Urinary bladder (tissue), 4 donors: ENCODE results near the gene PXMP2. TPM values are rescaled to one million over a fixed set of nuclear protein-coding genes. Genes with fewer than 3 reads are reported as not detected.
A peak's percentile ranks its signal among the peaks of the same experiment; 100 is the strongest.
"Not testable (repeated sequence)": the region's sequence is repeated elsewhere in the genome, so short reads cannot be mapped to it uniquely, and the experiment has no call there.

Experiments used
- DNase-seq: peaks from one replicate; pipeline ENCODE4 v3.0.0-alpha.2; 2015; ENCODE audit errors: extremely low spot score
- H3K27ac ChIP-seq: one replicate; pipeline ENCODE4 v1.5.1; 2013; ENCODE audit warnings: low read depth, mild to moderate bottlenecking, moderate library complexity
- H3K36me3 ChIP-seq: one replicate; pipeline ENCODE4 v1.6.1; 2013; ENCODE audit warnings: mild to moderate bottlenecking, moderate library complexity; ENCODE audit not compliant: insufficient read depth
- H3K4me1 ChIP-seq: one replicate; pipeline ENCODE4 v1.6.1; 2013; ENCODE audit warnings: mild to moderate bottlenecking, moderate library complexity; ENCODE audit not compliant: insufficient read depth
- H3K4me3 ChIP-seq: one replicate; pipeline ENCODE4 v1.5.1; 2013; ENCODE audit warnings: low read depth, low read length
- WGBS: extraction: QIAGEN DNeasy Blood & Tissue Kit; methylation state at CpG from one replicate; pipeline ENCODE4 v1.1.7; 2013; 5-methylcytosine and 5-hydroxymethylcytosine counted together
- polyA plus RNA-seq: library from polyadenylated mRNA; stranded (reverse); fragments of 200-250 nt; gene quantifications from one replicate; pipeline ENCODE4 v1.2.3, GENCODE V29; 2013
- total RNA-seq: library from RNA; depleted of rRNA; stranded (reverse); fragments of >200 nt; gene quantifications from one replicate; pipeline ENCODE4 v1.2.3, GENCODE V29; 2014
- donor health status: healthy with polysubstance abuse.
- donor health status: healthy.

PXMP2 gene
- total and polyA plus RNA-seq, 2 donors = 17.4 to 31.2 TPM

DNA sequence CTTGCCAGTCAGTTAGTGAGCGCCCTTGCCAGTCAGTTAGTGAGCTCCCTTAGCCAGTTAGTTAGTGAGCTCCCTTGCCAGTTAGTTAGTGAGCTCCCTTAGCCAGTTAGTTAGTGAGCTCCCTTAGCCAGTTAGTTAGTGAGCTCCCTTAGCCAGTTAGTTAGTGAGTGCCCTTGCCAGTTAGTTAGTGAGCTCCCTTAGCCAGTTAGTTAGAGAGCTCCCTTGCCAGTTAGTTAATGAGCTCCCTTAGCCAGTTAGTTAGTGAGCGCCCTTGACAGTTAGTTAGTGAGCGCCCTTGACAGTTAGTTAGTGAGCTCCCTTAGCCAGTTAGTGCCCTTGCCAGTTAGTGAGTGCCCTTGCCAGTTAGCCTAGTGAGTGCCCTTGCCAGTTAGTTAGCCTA, 7.5 kb downstream of the PXMP2 start:
- not testable (repeated sequence) for H3K36me3 ChIP-seq, H3K27ac ChIP-seq, DNase-seq, H3K4me3 ChIP-seq, H3K4me1 ChIP-seq
- 97% methylated on average over 3 of the region's 3 CpGs for WGBS

DNA sequence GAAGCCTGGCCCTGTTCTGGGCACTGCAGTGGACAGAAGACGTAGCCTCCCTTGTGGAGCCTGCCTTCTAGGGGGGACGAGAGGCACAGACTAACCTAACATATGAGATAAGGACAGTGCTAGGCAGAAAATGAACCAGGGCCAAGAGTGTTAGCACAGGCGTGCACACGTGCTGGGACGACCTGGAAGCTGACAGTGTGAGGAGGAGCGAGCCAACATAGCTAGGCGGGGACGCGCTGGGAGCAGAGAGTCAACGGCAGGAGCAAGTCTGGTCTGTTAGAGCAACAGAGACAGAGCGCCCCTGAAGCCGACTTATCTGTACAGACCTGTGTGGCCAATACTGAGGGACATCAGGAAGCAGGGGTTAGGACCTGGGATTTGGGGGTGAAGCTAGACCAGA, 8.0 kb downstream of the PXMP2 start:
- H3K27ac ChIP-seq = no peak overlapping the region
- no peaks in the 10 kb centered on the region for H3K36me3 ChIP-seq
- no peak for DNase-seq
- no peaks in the 10 kb centered on the region for H3K4me1 ChIP-seq
- no peak overlapping the region for H3K4me3 ChIP-seq
- WGBS = 86% methylated on average over 12 of the region's 12 CpGs

DNA sequence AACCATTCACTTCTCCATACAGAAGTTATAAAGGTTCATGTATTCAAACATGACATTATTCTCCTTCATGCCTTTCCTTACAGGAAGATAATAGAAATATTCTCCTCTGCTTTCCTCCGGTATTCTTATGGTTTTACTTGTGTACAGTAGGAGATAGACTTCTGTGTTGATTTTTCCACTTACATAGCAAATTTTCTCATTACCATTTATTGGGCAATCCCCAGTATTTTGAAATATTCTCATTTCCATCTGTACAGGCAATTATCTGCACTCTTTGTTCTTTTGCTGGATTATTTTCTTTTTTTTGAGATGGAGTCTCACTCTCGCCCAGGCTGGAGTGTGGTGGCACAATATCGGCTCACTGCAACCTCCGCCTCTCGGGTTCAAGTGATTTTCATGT, 11.0 kb downstream of the PXMP2 start:
- Histone ChIP-seq H3K4me1 (no peaks in the 10 kb centered on the region), H3K27ac (no peak overlapping the region), H3K36me3 (no peaks in the 10 kb centered on the region), H3K4me3 (no peak overlapping the region)
- 87% methylated on average over 5 of the region's 5 CpGs for WGBS
- no peak for DNase-seq

DNA sequence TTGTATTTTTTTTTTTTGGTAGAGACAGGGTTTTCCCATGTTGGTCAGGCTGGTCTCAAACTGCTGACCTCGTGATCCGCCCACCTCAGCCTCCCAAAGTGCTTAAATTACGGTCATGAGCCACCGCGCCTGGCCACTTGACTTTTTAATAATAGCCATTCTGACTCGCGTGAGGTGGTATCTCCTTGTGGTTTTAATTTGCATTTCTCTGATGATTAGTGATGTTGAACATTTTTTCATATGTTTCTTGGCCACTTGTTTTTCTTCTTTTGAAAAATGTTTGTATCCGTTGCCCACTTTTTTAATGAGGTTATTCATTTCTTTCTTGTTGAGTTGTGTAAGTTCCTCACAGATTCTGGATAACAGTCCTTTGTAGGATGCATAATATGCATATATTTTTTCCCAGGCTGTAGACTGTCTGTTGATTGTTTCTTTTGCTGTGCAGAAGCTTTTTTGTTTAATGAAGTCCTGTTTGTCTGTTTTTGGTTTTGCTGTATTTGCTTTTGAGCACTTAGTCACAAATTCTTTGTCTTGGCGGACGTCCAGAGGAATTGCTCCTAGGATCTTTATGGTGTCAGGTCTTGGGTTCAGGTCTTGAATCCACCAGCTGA, 12.9 kb downstream of the PXMP2 start:
- Histone ChIP-seq H3K36me3 (no peaks in the 10 kb centered on the region), H3K4me3 (no peak overlapping the region), H3K27ac (no peak overlapping the region), H3K4me1 (no peaks in the 10 kb centered on the region)
- DNase-seq = no peak
- 90% methylated on average over 10 of the region's 10 CpGs for WGBS

DNA sequence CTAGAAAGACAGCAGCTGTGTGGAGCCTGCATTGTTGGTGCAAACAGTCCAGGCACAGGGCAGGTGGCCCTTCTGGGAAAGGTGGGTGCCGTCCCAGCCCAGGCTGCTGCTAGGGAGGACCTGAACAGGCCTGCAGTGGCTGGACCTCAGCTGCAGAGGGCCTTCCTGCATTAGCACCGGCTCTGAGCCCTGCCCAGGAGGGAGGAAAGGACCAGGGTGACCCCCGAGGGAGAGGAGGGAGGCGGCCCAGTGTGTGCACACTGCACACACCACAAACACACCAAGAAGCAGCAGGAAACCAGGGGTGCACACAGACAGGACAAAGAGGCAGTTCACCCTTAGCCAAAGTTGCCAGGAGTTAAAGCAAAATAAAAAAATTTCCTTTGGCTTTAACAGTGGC, 15.3 kb downstream of the PXMP2 start:
- 69% methylated on average over 4 of the region's 4 CpGs for WGBS
- no peak for DNase-seq
- H3K4me1 ChIP-seq = no peaks in the 10 kb centered on the region
- H3K36me3 ChIP-seq = no peaks in the 10 kb centered on the region
- no peak overlapping the region for H3K4me3 ChIP-seq
- no peak overlapping the region for H3K27ac ChIP-seq

DNA sequence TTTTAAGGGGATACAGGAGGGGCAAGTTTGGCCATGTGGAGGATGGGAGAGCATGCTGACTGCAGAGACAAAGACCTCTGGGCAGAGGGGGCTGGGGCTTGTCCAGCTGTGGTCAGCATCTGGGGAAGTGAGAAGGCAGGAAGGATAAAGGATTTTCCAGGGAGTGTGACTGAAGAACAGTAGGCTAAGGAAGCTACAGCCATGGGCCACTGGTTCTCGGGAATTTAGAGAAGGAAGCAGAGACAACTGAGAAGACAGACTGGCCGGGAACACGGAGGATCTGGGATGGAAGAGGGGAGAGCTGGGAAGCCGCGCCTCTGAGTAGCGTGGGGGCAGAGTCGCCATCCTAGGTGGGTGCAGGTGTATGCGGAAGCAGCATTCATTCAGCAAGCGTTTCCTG, 16.3 kb downstream of the PXMP2 start:
- 96% methylated on average over 9 of the region's 9 CpGs for WGBS
- Histone ChIP-seq H3K36me3 (no peaks in the 10 kb centered on the region), H3K27ac (no peak overlapping the region), H3K4me3 (no peak overlapping the region), H3K4me1 (no peaks in the 10 kb centered on the region)
- DNase-seq = no peak

DNA sequence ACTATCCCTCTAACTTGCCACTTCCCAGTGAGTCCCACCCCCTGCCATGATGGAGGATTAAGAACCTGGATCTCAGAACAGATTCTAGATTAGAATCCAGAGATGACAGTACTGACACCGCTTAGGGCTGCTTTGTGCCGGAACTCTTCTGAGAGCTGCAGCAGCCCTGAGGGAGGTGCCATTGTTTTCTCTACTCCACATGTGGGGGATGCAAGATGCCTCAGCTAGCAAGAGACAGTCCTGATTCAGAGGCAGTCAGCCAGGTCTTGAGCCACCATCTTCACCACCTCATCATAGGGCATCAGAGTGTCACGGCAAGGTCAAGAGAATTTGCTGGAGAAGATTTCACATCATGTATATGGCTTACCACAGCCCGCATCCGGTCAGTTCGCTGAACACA, 19.9 kb downstream of the PXMP2 start:
- Histone ChIP-seq H3K4me1 (no peaks in the 10 kb centered on the region), H3K4me3 (no peak overlapping the region), H3K36me3 (no peaks in the 10 kb centered on the region), H3K27ac (no peak overlapping the region)
- WGBS = 94% methylated on average over 6 of the region's 6 CpGs
- no peak for DNase-seq

DNA sequence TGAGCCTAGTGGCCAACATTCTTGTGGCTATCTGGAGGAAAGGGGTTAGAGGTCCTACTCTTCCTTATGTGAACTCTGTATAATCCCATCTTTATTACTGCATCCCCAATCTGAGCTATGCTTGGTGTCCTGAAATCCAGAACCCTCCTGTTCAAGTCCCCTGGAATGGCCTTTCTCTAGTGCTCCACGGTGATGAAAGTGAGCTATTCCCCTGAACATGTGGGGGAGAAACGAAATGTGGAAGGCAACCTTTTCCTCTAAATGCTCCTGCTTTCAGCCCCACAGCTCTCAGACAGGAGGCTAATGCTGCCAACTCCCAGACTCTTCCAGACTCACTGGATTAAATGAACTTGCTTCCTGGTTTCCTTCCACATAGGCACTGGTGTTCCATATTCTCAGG, 20.8 kb downstream of the PXMP2 start:
- DNase-seq = no peak
- H3K36me3 ChIP-seq = no peaks in the 10 kb centered on the region
- 84% methylated on average over 2 of the region's 2 CpGs for WGBS
- no peaks in the 10 kb centered on the region for H3K4me1 ChIP-seq
- no peak overlapping the region for H3K27ac ChIP-seq
- no peak overlapping the region for H3K4me3 ChIP-seq

DNA sequence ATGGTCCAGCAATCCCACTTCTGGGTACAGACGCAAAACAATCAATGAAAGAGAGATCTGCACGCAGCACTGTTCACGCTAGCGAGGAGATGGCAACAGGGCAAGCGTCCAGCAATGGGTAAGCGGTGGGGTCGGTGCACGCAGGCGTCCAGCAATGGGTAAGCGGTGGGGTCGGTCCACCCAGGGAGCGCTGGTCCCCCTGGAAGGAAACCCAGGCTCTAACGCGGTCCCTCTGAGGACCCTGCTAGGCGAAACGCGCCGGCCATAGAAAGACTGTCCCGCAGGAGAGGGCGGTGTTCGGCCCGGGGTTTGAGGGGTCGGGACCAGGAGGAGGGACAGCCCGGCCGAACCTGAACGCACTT, 22.6 kb downstream of the PXMP2 start:
- H3K27ac ChIP-seq = peak overlapping the region; percentile 66
- no peak for DNase-seq
- 1% methylated on average over 26 of the region's 26 CpGs for WGBS
- H3K4me3 ChIP-seq = peak overlapping the region; percentile 100
- H3K4me1 ChIP-seq = no peaks in the 10 kb centered on the region
- H3K36me3 ChIP-seq = no peaks in the 10 kb centered on the region

DNA sequence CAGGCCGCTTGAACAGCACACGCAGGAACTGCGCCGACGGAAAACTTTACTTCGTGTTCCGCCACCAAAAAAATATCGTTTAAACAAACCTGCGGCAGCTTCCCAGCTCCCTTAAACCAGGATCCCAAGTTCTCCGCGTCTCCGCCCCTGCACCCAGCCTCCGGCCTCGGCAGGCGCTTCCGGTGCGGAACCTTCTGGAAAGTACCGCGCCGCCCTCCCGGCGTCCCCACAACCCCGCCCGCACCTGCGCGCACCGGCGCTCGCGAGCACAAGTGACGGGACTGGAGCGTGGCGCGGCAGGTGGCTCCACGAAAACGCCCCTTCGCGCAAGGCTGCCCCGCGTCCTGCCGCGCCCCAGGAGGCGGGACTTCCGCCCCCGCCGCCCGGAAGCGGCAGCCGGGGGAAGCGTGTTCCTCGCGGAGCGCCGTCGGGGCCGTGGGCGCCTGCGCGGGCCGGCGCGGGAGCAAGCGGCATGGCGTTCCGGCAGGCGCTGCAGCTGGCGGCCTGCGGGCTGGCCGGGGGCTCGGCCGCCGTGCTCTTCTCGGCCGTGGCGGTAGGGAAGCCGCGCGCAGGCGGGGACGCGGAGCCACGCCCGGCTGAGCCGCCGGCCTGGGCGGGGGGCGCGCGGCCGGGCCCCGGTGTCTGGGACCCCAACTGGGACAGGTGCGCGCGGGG, 23.2 kb downstream of the PXMP2 start, which contains the start of gene PGAM5:
Gene PGAM5, plus strand, starts transcription at position 438 of the 675 bp plus-strand sequence. Its CDS starts 35 bp downstream, at position 473.
- H3K4me3 ChIP-seq = peak within 1 kb of the TSS; percentile 100
- peak within 1 kb of the TSS; percentile 66 for H3K27ac ChIP-seq
- under 1% methylated on average over 94 of the region's 94 CpGs for WGBS
- no peaks in the 10 kb centered on the region for H3K4me1 ChIP-seq
- H3K36me3 ChIP-seq = no peaks in the 10 kb centered on the region
- DNase-seq = peak; percentile 29

DNA sequence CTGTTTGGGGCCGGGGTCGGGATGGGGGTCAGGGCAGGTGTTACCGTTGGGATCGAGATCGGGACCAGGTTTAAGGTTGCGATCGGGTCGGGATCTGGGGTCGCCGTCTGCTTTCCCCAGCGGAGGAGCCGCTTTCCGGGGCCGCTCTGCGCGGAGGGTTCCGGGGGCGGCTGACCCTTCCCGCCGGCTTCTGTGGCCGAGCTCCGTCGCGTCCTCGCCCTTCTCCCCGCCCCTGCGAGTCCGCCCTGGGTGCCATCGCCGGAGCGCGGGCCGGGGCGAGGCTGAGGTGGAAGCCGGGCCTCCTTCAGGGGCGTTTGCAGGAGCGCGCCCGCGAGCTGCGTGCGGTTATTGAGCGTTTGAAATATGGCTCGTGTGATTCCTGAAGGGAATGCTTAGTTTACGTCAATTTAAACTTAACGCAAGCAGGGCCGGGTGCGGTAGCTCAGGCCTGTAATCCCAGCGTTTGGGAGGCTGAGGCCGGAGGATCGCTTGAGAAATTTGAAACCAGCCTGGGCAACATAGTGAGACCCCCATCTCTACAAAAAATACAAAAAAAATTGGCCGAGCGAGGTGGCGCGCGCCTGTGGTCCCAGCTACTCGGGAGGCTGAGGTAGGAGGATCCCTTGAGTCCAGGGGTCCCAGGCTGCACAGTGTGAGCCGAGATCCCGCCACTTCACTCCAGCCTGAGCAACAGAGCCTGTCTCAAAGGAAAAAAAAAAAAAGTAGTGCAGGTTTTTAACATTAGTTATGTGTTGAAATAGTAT, 23.9 kb downstream of the PXMP2 start:
- Histone ChIP-seq H3K36me3 (no peaks in the 10 kb centered on the region), H3K4me3 (peak overlapping the region; percentile 100), H3K27ac (no peak overlapping the region), H3K4me1 (no peaks in the 10 kb centered on the region)
- WGBS = 8% methylated on average over 59 of the region's 59 CpGs
- DNase-seq = no peak

DNA sequence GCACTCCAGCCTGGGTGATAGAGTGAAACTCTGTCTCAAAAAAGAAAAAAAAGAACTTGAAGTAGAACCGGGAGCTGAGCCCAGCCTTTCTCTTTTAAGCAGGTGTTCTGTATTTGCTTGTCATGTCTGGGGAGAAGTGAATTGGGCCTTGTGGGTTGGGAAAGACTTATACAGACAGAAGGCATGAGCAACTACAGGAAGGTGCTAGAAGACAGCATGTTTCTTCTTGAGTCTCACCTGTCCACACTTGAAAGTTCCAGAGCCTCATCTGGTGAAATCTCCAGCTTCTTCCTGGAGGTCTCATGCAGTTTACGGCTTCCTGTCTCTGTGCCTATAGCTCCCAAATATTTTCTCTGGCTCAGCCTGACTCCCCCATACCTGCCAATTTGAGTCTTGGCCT, 25.7 kb downstream of the PXMP2 start:
- 77% methylated on average over 2 of the region's 2 CpGs for WGBS
- Histone ChIP-seq H3K4me1 (no peaks in the 10 kb centered on the region), H3K4me3 (no peak overlapping the region), H3K36me3 (peaks cover 6% of the 10 kb centered on the region), H3K27ac (no peak overlapping the region)
- DNase-seq = no peak

DNA sequence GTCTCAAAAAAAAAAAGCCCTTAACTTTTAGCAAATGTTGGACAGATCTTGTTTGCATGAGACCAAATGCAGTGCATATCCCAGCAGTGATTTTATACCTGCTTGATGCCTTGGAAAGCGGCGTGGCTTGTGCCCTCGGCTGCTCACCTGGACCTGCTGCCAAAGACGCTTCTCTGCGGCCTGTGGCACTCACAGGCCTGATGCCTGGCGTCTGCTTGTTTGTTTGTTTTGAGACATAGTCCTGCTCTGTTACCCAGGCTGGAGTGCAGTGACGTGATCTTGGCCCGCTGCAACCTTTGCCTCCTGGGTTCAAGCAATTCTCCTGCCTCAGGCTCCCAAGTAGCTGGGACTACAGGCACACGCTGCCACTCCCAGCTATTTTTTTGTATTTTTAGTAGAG, 28.5 kb downstream of the PXMP2 start:
- Histone ChIP-seq H3K36me3 (peaks cover 6% of the 10 kb centered on the region), H3K4me3 (no peak overlapping the region), H3K4me1 (no peaks in the 10 kb centered on the region), H3K27ac (no peak overlapping the region)
- DNase-seq = no peak
- WGBS = 87% methylated on average over 9 of the region's 9 CpGs

DNA sequence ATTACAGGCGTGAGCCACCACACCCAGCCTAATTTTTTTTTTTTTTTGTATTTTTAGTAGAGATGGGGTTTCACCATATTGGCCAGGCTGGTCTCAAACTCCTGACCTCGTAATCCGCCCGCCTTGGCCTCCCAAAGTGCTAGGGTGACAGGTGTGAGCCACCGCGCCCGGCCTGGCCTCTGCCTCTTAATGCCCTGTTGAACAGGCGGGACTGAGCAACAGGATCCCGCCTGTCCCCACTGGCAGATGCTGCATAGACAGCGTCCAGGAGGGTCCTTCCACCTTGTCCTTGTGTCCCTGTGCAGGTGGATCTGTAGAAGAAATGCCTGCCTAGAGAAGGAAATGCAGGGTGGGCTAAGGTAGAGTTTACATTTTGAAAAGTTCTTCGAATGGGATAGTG, 29.0 kb downstream of the PXMP2 start:
- H3K36me3 ChIP-seq = peaks cover 6% of the 10 kb centered on the region
- H3K27ac ChIP-seq = no peak overlapping the region
- no peak for DNase-seq
- WGBS = 87% methylated on average over 11 of the region's 11 CpGs
- H3K4me3 ChIP-seq = no peak overlapping the region
- no peaks in the 10 kb centered on the region for H3K4me1 ChIP-seq
